Measurements from ENCODE around the gene TMEM187.
A peak's percentile ranks its signal among the peaks of the same experiment; 100 is the strongest.

Gene TMEM187

DNA sequence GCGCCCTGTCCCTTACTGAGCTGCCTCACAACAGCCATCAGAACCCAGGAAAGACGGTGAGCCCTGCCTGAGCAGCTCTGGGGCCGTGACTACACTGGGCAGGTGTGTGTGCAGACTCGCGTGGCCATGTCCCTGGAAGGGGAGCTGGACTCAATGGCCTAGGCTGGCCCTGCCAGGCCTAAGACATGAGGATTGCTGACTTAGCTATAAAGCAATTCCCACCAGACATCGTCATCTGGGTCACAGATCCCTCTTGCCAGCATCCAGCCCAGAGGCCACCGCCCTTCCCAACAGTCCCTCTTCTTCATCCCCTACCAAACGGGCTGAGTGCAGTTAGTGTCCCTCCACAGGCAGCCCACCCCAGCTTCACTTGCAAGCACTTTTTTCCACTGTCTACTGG is 41.4 kb upstream of the TMEM187 start:
- no peaks in the 10 kb centered on the region for H3K9me3 Mint-ChIP-seq
- no peak overlapping the region for H3K4me3 Mint-ChIP-seq
- H3K27me3 Mint-ChIP-seq = no peaks in the 10 kb centered on the region
- H3K27ac Mint-ChIP-seq = peak overlapping the region; percentile 11
- H3K4me1 Mint-ChIP-seq = peaks cover 38% of the 10 kb centered on the region
- ATAC-seq = no peak
- H3K36me3 Mint-ChIP-seq = peaks cover 9% of the 10 kb centered on the region

DNA sequence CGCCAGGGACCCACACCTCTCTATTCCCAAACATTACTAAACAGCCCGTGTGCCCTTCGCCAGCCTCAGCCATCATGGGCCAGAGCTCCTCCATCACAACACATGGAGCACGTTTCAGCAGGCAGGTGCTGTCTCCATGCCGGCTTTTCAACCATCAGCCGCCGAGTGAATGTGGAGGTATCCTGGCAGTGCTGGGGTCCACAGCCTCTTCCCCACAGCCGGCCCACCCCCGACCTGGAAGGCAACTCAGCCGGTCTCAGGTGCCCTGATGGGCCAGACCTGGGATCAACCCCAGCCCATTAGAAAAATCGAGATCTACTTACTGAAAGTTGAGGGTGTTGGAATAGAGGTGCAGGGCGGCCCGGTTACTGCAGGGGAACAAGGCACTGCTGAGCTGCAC is 40.8 kb upstream of the TMEM187 start:
- Mint-ChIP-seq H3K36me3 (peaks cover 9% of the 10 kb centered on the region), H3K9me3 (no peaks in the 10 kb centered on the region), H3K27ac (peak overlapping the region; percentile 11), H3K4me1 (peaks cover 33% of the 10 kb centered on the region), H3K27me3 (no peaks in the 10 kb centered on the region), H3K4me3 (no peak overlapping the region)
- ATAC-seq = no peak

DNA sequence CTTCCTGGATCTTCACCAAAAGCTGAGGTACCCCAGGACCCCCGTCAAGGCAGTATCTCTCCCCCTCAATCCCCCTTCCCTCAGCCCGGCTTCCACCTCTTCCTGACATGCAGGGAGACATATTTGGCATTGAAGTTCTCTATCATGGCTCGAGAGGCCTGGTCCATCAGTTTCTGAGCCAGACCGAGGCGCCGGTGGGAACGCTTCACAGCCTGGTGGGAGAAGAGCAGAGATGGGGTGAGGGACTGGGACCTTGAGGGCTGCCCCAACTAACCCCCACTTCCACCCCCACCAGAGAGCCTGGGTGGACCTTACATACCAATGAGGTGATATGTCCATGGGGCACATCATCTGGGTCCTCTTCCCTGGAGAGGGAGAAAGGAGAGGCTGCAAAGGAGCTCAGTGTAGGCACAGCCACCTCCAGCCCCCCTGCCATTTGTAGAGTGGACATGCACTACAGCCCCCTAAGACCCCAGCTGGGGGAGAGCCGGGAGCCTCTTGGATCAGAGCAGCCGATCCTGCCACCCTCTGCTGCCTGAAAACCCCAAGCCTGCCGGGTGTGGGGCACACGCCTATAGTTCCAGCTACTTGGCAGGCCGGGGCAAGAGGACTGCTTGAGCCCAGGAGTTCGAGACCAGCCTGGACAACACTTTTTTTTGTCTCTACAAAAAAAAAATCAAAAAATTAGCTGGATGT is 40.2 kb upstream of the TMEM187 start:
- Mint-ChIP-seq H3K9me3 (no peaks in the 10 kb centered on the region), H3K36me3 (peaks cover 9% of the 10 kb centered on the region), H3K27me3 (no peaks in the 10 kb centered on the region), H3K27ac (no peak overlapping the region), H3K4me3 (no peak overlapping the region), H3K4me1 (peaks cover 28% of the 10 kb centered on the region)
- no peak for ATAC-seq

DNA sequence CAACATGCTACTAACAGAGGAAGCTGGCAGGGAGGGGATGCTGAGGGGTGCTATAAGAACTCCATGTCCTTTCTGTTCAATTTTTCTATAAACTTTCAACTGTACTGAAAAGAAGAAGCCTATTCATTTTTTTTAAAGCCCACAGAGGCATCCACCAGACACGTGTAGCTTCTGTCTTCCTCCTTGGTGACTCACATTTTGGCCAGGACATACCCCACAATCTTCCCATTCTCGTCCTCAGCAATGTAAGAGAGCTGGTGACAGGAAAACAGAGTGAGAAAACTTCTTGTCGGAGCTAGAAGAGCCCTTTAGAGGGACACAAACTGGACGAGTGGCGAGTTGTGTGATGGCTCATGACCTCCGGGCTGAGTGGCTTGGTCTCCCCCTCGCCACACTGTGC is 38.8 kb upstream of the TMEM187 start:
- Mint-ChIP-seq H3K27ac (peak overlapping the region; percentile 64), H3K9me3 (no peaks in the 10 kb centered on the region), H3K27me3 (no peaks in the 10 kb centered on the region), H3K4me1 (peaks cover 28% of the 10 kb centered on the region), H3K4me3 (peak overlapping the region; percentile 82), H3K36me3 (peaks cover 9% of the 10 kb centered on the region)
- no peak for ATAC-seq

DNA sequence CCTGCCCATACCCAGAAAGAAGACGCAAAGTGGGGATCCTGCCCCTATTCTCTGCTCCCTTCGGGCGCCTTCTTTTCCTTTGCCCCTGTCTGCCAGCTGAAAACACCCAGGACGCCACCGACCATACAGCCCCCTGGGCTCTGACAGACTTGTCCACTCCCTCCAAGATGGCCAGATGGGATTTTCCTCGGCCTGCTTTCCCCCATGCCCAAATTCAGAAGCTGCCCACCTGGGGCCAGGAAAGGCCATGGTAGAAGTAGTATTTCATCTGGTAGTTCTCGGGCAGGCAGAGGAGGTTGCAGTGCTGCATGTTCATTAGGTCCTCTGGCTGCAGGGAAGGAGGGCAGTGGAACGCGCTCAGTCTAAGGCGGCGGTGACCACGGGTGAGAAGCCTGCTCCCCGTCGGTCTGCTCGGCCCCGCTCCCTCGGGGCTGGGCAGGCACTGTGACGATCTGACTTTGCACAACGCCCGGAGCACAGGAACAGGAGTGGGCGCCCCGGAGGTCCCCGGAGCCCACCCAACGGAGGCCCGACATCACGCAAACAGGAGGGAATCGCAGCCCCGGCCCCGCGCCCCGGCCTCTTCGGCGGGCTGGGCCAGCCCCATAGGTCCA is 38.3 kb upstream of the TMEM187 start:
- ATAC-seq = no peak

DNA sequence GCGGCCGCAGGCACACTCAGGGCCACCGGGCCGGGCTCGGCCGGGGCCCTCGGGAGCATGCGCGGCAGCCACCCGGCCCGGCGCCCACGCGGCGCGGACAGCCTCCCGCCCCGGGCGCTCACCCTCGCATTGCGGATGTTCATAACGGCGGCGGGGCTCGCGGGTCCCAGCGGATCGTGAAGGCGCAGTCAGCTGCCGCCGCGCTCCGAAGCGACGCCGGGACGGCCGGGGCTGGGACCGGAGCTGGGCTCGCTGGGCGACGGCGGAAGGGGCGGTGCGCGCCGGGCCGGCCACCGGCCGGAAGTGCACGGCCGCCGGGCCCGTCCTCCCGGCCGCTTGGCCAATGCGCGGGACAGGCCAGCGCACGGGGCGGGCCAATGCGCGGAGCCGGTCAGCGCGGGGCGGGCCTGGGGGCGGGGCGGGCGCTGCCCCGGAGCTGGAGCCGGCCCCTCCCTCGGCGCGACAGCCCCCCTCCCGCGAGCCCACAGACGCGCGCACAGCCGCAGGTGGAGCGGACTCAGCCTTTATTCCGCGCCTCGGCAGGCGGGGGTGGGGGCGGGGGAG is 37.7 kb upstream of the TMEM187 start, which contains the start of gene NAA10:
TSS of gene NAA10 (minus strand) at position 276 of the 564 bp plus-strand sequence. CDS start at position 143, 133 bp downstream.
- Mint-ChIP-seq H3K36me3 (peaks cover 9% of the 10 kb centered on the region), H3K27ac (peak within 1 kb of the TSS; percentile 64), H3K4me1 (peaks cover 22% of the 10 kb centered on the region), H3K27me3 (no peaks in the 10 kb centered on the region), H3K9me3 (no peaks in the 10 kb centered on the region), H3K4me3 (peak within 1 kb of the TSS; percentile 82)
- peak; percentile 97 for ATAC-seq

More for the DNA sequence above, 38.3 kb upstream of the TMEM187 start:
- Mint-ChIP-seq H3K9me3 (no peaks in the 10 kb centered on the region), H3K27me3 (no peaks in the 10 kb centered on the region), H3K4me3 (peak overlapping the region; percentile 82), H3K36me3 (peaks cover 9% of the 10 kb centered on the region), H3K4me1 (peaks cover 24% of the 10 kb centered on the region), H3K27ac (peak overlapping the region; percentile 64)

DNA sequence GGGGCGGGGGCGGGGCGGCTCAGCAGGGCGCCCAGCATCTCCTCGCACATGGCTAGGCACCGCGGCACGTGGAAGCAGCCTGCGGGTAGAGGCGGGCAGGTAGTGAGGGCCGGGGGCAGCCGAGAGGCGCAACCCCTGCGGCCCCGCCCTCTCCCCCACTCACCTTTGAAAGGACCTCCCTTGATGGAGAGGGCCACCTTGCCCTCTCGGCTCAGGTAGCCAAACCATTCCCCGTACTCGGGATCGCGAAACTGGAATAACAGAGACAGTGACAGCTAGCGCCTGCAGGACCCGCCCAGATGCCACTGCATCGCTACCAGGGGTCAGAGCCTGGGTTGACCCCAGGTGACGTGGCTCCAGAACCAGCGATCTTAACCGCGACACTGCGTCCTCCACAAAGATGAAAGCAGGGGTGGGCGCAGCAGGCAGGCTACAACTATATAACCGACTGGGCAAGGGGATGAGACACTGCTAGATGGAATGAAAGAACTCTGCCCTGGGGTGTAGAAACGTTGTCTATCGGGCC is 37.2 kb upstream of the TMEM187 start:
- Mint-ChIP-seq H3K27me3 (no peaks in the 10 kb centered on the region), H3K4me3 (peak overlapping the region; percentile 71), H3K9me3 (no peaks in the 10 kb centered on the region), H3K4me1 (peaks cover 22% of the 10 kb centered on the region), H3K27ac (no peak overlapping the region), H3K36me3 (peaks cover 9% of the 10 kb centered on the region)
- no peak for ATAC-seq

DNA sequence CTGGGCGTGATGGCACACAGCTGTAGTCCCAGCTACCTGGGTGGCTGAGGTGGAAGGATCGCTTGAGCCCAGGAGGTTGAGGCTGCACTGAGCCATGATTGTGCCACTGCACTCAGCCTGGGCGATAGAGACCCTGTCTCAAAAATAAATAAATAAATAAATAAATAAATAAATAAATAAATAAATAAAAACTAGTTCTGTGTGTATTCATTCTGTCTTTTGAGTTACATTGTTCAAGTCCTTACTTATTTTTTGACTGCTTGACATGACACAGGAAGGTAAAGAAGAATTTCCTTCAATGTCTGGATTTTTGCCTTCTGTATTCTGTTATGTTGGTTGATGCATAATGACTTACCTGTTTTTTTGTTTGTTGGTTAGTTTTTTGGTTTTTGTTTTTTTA is 35.5 kb upstream of the TMEM187 start:
- Mint-ChIP-seq H3K36me3 (no peaks in the 10 kb centered on the region), H3K27ac (no peak overlapping the region), H3K27me3 (no peaks in the 10 kb centered on the region), H3K4me1 (peaks cover 14% of the 10 kb centered on the region), H3K9me3 (no peaks in the 10 kb centered on the region), H3K4me3 (no peak overlapping the region)
- ATAC-seq = no peak

DNA sequence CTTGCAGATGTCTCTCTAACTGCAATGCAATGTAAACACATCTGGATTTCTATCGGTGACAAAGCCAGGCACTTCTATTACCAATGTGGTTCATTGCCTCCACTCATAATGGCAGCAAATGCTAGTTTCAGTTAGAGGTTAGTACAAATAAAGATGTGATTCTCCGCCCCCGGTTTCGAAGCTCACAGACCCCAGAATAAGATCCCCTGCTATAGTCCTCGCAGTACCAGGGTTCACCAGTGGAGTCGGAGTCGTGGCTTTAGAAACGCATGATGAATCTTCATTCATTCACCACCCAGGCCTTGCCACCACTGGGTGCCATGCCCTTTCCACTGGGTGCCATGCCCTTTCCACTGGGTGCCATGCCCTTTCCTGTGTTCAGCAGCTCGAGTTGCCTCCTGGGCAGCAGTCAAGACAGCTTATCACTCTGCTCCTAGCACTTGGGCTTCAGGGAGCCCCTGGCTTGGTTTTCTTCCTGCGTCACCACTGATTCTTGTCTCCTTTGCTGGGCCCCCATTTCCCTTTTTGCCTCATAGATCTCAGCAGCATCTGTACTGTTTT is 34.2 kb upstream of the TMEM187 start:
- Mint-ChIP-seq H3K27me3 (no peaks in the 10 kb centered on the region), H3K4me3 (no peak overlapping the region), H3K27ac (peak overlapping the region; percentile 27)

DNA sequence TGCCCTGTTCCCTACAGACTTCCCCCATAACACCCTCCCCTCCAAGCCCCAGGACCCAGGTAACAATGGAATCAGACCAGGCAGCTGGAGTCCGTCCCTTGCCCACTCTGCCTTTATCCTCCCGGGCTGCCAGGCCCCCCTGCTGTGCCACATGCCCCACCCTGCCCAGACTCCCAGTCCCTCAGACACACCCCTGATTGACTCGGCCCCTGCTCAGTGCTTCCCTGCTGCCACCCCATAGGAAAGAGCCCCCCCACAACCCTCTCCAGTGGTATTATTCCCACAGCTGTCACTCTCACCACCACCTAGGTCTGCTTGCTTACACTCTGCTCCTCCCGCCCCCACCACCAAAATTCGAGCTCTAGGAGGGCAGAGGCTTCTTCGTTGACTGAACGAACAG is 33.0 kb upstream of the TMEM187 start:
- no peaks in the 10 kb centered on the region for H3K9me3 Mint-ChIP-seq
- no peak for ATAC-seq
- no peak overlapping the region for H3K4me3 Mint-ChIP-seq
- H3K36me3 Mint-ChIP-seq = no peaks in the 10 kb centered on the region
- H3K27ac Mint-ChIP-seq = no peak overlapping the region
- H3K4me1 Mint-ChIP-seq = peaks cover 7% of the 10 kb centered on the region
- no peaks in the 10 kb centered on the region for H3K27me3 Mint-ChIP-seq

More for the DNA sequence above, 34.2 kb upstream of the TMEM187 start:
- no peak for ATAC-seq
- Mint-ChIP-seq H3K9me3 (no peaks in the 10 kb centered on the region), H3K36me3 (no peaks in the 10 kb centered on the region), H3K4me1 (peaks cover 13% of the 10 kb centered on the region)

DNA sequence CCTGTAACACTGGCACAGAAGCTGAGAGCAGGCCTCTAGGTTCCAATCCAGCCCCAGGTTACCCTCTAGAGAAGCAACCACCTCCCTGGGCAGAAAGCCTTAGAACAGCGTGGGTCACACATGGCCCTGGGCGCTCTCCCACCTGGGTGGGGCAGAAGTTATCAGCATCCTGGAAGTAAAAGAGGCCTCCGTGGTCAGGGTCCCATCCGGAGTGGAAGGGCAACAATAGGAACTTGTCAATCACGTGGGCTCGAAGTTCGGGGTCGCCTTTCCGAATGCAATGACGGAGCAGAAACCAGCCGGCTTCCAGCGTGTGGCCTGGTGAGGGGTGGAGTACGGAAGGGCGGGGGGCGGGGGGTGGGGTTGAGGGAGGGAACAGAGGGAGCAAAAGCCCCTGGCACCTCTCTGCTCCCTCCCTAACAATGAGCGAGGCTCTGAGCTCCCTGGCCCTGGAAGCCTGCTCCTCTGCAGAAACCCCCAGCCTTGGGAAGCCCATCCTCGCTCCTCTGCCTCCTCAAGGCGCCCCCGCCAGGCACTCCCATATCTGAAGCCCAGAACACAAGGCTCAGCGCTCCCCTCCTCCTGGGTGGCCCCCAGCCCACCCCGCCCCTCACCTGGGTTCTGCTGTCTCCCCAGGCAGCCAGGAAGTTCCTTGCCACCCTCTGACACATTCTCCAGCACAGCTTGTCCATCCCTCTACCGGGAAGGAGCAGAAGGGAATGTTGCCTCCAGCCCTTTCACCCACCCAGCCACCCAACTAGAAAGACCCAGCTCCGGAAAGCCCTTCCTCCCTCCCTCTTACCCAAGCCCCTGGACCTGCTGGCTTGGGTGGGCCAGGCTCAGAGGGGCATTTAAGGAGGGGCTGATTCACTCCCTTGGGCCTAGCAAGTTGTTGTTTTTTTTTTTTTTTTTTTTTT is 31.0 kb upstream of the TMEM187 start:
- Mint-ChIP-seq H3K9me3 (no peaks in the 10 kb centered on the region), H3K27ac (no peak overlapping the region), H3K36me3 (no peaks in the 10 kb centered on the region), H3K4me3 (peak overlapping the region; percentile 32), H3K27me3 (no peaks in the 10 kb centered on the region), H3K4me1 (peaks cover 7% of the 10 kb centered on the region)
- no peak for ATAC-seq

DNA sequence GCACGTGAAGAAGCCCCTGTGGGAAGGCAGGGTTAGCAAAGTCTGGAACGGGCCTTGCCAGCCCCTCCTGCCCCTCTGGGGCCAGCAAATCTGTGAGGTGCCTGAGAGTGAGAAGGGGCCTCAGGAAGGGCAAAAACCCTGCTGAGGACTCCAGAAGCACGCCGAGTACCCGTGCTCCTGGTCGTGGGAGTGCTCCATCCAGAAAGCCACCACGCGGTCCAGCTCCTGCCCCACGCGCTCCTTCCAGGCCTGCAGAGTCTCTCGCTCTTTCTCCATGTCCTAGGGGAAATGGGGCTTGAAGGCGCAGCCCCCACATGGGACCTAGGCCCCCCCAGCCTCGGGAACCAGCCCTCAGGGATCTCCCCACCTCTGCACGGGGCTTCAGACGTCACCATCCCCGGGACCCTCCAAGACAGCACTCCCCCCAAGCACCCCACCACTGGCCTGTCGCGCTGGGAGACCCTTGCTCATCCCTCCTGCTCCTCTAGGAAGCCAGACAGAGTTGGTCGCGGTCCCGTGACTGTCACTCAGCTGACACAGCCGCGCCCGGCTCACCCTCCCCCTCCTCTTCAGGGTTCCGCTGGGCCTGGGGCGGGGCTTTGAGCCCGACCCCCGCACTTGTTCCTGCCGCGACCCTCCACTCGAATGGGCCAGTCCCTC is 28.3 kb upstream of the TMEM187 start, which contains the start of gene RENBP:
TSS of gene RENBP (minus strand) at position 504 of the 660 bp plus-strand sequence. CDS start at position 471, 33 bp downstream.
- H3K9me3 Mint-ChIP-seq = no peaks in the 10 kb centered on the region
- H3K4me3 Mint-ChIP-seq = peak within 1 kb of the TSS; percentile 96
- peaks cover 6% of the 10 kb centered on the region for H3K36me3 Mint-ChIP-seq
- H3K4me1 Mint-ChIP-seq = peaks cover 7% of the 10 kb centered on the region
- no peaks in the 10 kb centered on the region for H3K27me3 Mint-ChIP-seq
- peak within 1 kb of the TSS; percentile 94 for H3K27ac Mint-ChIP-seq
- ATAC-seq = peak; percentile 77

DNA sequence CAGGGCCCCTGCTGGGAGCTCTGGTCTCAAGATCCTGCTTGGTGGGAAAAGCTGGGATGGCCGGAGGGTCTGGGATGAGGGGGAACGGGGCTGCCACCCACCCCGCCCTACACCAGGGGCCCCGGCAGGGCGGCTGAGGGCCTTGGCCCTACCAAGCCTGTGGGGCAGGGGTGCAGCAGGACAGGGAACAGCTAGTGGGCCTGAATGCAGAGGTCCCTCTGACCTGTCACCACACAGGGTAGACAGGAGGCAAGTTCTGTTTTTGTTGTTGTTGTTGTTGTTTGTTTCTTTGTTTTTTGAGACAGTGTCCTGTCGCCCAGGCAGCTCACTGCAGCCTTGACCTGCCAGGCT is 27.8 kb upstream of the TMEM187 start:
- peak overlapping the region; percentile 96 for H3K4me3 Mint-ChIP-seq
- peaks cover 6% of the 10 kb centered on the region for H3K36me3 Mint-ChIP-seq
- H3K9me3 Mint-ChIP-seq = no peaks in the 10 kb centered on the region
- H3K27me3 Mint-ChIP-seq = no peaks in the 10 kb centered on the region
- peak; percentile 31 for ATAC-seq
- peak overlapping the region; percentile 94 for H3K27ac Mint-ChIP-seq
- H3K4me1 Mint-ChIP-seq = peaks cover 7% of the 10 kb centered on the region
